ENCODE results near the gene SYPL2. TPM values are rescaled to one million over a fixed set of nuclear protein-coding genes. Genes with fewer than 3 reads are reported as not detected.

SYPL2 gene
- total RNA-seq, 4 donors from 2014 or later: 1.5 to 3.5 (median 2.4) TPM

DNA sequence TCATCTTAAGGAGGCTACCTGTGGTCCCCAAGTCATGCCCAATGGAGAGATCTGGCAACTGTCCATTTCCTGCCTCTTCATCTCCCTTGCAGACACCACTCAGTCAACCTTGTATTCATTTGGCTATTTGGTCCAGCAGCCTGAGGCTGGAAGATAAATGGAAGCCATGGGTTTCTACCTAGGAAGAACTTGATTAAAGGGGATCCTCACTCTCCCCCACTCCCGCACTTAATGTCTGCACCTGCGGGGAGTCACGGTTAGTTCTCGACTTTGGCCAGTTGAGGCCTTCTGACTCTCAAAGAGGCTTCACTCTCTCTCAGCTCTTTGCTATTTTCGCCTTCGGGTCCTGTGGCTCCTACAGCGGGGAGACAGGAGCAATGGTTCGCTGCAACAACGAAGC lies 8.9 kb downstream of the SYPL2 start:
- H3K27me3 ChIP-seq: peaks cover 0 to 6% of the 10 kb centered on the region in 2 donors
- WGBS, 2 donors: 83 to 85% methylated on average over 9 of the region's 9 CpGs
- H3K4me3 ChIP-seq: no peak overlapping the region
- no peaks in the 10 kb centered on the region for H3K9me3 ChIP-seq
- no peaks in the 10 kb centered on the region for H3K36me3 ChIP-seq
- no peaks in the 10 kb centered on the region for H3K4me1 ChIP-seq
- no peak for DNase-seq (ENCODE audit: low spot score in 2 of 2)
- no peak for TF ChIP-seq EP300 (IDR thresholded peaks at IDR 0.05)
- no peak for TF ChIP-seq POLR2A (IDR thresholded peaks at IDR 0.05)
- TF ChIP-seq, protein P1, sequence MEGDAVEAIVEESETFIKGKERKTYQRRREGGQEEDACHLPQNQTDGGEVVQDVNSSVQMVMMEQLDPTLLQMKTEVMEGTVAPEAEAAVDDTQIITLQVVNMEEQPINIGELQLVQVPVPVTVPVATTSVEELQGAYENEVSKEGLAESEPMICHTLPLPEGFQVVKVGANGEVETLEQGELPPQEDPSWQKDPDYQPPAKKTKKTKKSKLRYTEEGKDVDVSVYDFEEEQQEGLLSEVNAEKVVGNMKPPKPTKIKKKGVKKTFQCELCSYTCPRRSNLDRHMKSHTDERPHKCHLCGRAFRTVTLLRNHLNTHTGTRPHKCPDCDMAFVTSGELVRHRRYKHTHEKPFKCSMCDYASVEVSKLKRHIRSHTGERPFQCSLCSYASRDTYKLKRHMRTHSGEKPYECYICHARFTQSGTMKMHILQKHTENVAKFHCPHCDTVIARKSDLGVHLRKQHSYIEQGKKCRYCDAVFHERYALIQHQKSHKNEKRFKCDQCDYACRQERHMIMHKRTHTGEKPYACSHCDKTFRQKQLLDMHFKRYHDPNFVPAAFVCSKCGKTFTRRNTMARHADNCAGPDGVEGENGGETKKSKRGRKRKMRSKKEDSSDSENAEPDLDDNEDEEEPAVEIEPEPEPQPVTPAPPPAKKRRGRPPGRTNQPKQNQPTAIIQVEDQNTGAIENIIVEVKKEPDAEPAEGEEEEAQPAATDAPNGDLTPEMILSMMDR (IDR thresholded peaks at IDR 0.05): no peak
- H3K27ac ChIP-seq: no peak overlapping the region

DNA sequence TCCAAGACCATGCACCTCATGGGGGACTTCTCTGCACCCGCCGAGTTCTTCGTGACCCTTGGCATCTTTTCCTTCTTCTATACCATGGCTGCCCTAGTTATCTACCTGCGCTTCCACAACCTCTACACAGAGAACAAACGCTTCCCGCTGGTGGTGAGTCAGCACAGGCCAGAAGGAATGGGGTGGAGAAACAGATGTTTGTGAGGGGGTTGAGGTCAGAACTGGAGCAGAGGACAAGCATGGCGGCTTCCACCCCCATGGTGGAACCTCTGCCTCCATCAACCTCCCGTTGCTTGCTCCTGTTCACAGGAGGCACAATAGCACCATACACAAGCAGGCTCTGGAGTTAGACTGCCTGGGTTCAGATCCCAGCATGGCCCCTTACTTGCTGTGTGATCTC lies 10.5 kb downstream of the SYPL2 start:
- Histone ChIP-seq H3K36me3 (no peaks in the 10 kb centered on the region), H3K27me3 (no peaks in the 10 kb centered on the region), H3K27ac (no peak overlapping the region), H3K9me3 (no peaks in the 10 kb centered on the region), H3K4me3 (no peak overlapping the region), H3K4me1 (no peaks in the 10 kb centered on the region)
- TF ChIP-seq, protein P1 (IDR thresholded peaks at IDR 0.05): no peak
- TF ChIP-seq POLR2A (IDR thresholded peaks at IDR 0.05) (no peak), EP300 (IDR thresholded peaks at IDR 0.05) (no peak)
- no peak for DNase-seq (ENCODE audit: low spot score in 2 of 2)
- 87 to 88% methylated on average over 8 of the region's 8 CpGs for WGBS, 2 donors

DNA sequence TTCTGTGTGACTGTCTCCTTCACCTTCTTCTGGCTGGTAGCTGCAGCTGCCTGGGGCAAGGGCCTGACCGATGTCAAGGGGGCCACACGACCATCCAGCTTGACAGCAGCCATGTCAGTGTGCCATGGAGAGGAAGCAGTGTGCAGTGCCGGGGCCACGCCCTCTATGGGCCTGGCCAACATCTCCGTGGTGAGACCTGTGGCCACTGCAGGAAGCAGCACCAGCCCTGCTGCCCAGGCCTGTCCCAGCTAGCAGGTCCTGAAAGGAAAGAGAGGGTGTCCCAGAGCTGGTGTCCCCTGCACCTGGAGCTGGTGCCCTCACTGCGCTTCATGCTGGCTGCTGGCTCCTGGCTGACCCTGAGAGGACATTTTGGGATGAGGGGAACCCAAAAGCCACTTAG lies 11.5 kb downstream of the SYPL2 start:
- WGBS, 2 donors: 69 to 73% methylated on average over 6 of the region's 6 CpGs

DNA sequence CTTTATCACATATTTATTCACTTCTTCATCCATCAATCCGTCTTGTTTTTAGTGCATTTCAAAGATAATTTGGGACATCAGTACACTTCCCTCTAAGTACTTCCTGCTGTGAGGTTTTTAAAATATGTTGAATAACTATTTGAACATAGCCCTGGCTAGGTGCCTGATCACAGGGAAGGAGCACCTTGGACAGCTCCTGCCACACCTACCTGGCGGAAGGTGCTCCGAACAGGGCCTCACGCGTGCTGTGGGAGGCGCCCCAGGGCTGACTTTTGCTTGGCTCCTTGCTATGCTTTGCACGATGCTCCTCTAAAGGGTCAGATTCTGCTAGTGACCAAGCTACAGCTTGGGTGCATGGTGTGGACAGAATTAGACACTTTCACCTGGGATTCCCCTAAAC lies 12.5 kb downstream of the SYPL2 start:
- TF ChIP-seq, protein P1 (IDR thresholded peaks at IDR 0.05): no peak
- TF ChIP-seq EP300 (IDR thresholded peaks at IDR 0.05): no peak
- no peak for TF ChIP-seq POLR2A (IDR thresholded peaks at IDR 0.05)
- Histone ChIP-seq H3K27ac (no peak overlapping the region), H3K4me1 (peaks cover 0 to 9% (median 4%) of the 10 kb centered on the region in 4 donors), H3K36me3 (no peaks in the 10 kb centered on the region), H3K27me3 (no peaks in the 10 kb centered on the region), H3K4me3 (no peak overlapping the region), H3K9me3 (no peaks in the 10 kb centered on the region)
- WGBS, 2 donors: 31 to 34% methylated on average over 7 of the region's 7 CpGs
- no peak for DNase-seq (ENCODE audit: low spot score in 2 of 2)

More for the DNA sequence above, 11.5 kb downstream of the SYPL2 start:
- H3K27ac ChIP-seq: no peak overlapping the region
- no peaks in the 10 kb centered on the region for H3K27me3 ChIP-seq
- peaks cover 0 to 3% (median 1%) of the 10 kb centered on the region in 4 donors for H3K4me1 ChIP-seq
- H3K9me3 ChIP-seq: no peaks in the 10 kb centered on the region
- H3K4me3 ChIP-seq: no peak overlapping the region
- no peak for TF ChIP-seq POLR2A (IDR thresholded peaks at IDR 0.05)
- TF ChIP-seq EP300 (IDR thresholded peaks at IDR 0.05): no peak
- TF ChIP-seq, protein P1 (IDR thresholded peaks at IDR 0.05): no peak
- DNase-seq (ENCODE audit: low spot score in 2 of 2): no peak
- no peaks in the 10 kb centered on the region for H3K36me3 ChIP-seq

DNA sequence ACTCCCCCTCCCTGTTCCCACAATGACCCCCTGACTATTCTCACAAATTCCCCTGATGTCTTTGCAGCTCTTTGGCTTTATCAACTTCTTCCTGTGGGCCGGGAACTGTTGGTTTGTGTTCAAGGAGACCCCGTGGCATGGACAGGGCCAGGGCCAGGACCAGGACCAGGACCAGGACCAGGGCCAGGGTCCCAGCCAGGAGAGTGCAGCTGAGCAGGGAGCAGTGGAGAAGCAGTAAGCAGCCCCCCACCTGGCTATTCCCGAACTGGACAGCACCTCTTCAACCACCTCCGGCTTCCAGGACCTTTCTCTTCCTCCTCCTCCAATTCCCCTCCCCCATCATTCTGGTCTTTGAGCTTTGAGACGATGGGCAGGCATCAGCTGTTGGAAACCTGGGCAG lies 13.0 kb downstream of the SYPL2 start:
- Histone ChIP-seq H3K27ac (no peak overlapping the region), H3K36me3 (no peaks in the 10 kb centered on the region), H3K9me3 (no peaks in the 10 kb centered on the region), H3K4me1 (peaks cover 0 to 11% (median 5%) of the 10 kb centered on the region in 4 donors), H3K27me3 (no peaks in the 10 kb centered on the region), H3K4me3 (no peak overlapping the region)
- DNase-seq (ENCODE audit: low spot score in 2 of 2): no peak
- TF ChIP-seq, protein P1 (IDR thresholded peaks at IDR 0.05): no peak
- TF ChIP-seq EP300 (IDR thresholded peaks at IDR 0.05) (no peak), POLR2A (IDR thresholded peaks at IDR 0.05) (no peak)
- 68 to 70% methylated on average over 5 of the region's 5 CpGs for WGBS, 2 donors

All from tibial nerve (tissue), 4 donors.